GM19193 (cell line): ENCODE measurements around the gene RAB36.

Experiments
- POLR2A ChIP-seq: IDR thresholded peaks from 4 replicates; pipeline ENCODE4 v1.6.1; 2011; ENCODE audit not compliant: insufficient read depth, insufficient read length; ENCODE audit errors: extremely low read depth

Gene RAB36

DNA sequence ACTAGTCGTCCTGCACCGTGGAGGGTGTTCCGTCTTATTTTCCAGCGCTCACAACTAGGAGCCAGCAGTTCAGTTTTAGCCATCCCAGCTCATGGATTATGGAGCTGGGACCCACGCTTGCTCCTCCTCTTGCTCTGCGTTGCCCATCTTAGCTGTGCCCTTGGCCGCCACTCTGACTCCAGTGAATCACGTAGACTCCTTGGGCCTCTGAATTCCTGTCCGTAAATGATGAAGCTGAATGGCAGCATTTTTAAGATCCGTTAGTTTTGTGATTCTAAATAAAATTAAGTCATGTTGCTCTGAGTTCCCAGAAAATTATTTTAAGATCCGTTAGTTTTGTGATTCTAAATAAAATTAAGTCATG, 58.8 kb downstream of the RAB36 start:
- no peak for TF ChIP-seq POLR2A

- no peak for TF ChIP-seq POLR2A
Measured at GRCh38 chr22:23204541-23205157, 59.4 kb downstream of the RAB36 start.

DNA sequence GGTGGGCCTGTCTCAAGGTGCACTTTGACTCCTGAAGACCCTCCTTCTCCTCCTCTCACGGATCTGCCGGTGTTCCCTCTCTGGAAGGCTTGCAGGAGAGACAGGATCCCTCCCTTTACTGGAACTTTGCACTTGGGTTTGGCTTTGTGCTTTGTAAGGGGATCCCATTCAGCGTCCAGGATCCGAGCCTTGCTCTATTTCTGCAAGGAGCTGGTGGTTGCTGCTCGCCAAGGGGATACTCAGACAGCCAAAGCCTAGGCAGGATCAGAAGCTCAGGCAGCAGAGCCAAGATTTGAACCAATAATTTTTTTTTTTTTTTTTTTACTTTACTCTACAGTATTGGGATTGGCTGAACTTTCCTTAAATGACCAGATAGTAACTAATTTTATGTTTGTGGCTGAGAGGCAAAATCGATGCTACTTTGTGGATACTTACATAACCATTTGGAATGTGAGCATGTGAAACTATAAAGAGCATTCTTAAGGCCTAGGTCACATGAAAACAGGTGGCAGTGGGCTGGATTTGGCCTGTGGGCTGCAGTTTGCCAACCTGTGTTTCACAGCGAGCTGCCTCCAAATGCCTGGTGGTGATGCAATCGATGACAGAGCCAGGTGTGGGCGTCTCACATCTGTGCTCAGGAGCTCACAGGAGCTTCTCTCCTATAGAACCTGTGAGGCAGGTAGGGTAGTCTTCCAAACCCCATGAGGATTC, 60.2 kb downstream of the RAB36 start:
- no peak for TF ChIP-seq POLR2A

DNA sequence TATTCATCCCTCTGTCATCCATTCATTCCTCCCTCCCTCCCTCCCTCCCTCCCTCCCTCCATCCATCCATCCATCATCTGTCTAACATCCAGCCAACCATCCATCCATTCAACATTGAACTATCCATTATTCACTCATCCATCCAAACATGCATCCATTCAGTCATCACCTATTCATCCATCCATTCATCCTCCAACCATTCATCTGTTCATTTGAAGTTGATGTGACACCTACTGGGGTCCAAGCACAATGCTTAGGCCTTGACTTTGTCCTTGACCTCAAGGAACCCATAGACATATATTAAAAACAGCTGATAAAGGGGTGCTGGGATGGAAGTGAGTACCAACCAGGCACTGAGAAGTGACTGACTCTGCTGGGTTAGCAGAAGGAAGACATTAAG, 61.6 kb downstream of the RAB36 start:
- TF ChIP-seq POLR2A = no peak

DNA sequence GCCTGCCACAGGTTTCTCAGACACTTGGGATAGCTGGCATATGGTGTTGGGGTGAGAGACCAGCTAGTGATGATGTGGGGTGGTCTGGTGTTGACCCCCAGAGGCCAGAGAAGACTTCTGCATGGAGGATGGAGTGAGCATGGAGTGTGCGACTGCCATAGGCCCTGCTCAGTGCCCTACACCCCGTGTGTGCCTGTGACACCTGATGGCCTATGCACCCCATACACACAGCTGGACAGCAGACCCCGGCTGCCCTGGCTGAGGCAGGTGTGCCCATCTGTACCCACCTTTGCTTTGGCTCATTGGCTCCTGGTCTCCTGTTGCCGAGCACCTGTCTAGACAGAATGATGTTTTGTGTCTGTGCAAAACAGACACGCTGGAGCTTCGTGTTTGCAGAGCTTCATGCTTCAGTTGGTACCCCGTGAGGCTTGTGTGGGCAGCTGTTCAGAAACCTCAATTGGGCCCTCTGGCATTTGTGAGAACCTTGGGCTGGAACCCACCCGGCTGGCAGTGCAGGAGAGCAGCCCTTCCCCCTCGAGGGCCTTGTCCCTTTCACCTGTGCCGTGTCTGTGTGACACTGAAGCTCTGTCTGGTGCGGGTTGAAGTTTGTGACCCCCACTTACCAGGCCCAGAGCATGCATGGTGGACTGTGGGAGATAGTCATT, 62.6 kb downstream of the RAB36 start:
- no peak for TF ChIP-seq POLR2A

DNA sequence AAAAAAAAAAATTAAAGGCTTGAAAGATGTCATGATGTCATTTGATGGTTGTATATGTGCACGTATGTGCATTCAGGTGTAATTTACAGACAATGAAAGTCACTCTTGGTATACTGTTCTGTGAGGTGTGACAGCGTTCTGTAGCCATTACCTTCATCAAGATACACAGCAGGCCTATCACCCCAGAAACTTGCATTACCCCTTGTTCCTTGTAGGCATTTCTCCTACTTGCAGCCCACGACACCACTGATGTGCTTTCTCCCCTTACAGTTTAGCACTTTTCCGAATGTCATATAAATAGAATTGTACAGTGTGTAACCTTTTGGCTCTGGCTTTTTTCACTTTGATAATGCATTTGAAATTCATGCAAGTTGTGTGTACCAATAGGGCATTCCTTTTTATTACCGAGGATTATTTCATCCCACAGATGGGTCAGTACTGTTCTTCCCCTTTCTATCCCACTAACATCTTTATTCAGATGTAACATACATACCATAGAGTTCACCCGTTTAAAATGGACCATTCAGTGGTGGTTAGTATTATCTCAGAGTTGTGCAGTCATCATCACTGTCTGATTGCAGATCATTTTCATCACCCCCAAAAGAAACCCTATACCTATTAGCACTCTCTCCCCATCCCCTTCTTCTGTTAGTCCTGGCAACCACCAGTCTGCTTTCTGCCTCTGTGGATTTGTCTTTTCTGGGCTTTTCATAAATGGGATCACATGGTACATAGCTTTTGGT, 65.3 kb downstream of the RAB36 start:
- TF ChIP-seq POLR2A = no peak

GRCh38 chr22:23211622-23212021, 66.3 kb downstream of the RAB36 start:
- TF ChIP-seq POLR2A = no peak

GRCh38 chr22:23212061-23213021, 67.1 kb downstream of the RAB36 start:
- no peak for TF ChIP-seq POLR2A

DNA sequence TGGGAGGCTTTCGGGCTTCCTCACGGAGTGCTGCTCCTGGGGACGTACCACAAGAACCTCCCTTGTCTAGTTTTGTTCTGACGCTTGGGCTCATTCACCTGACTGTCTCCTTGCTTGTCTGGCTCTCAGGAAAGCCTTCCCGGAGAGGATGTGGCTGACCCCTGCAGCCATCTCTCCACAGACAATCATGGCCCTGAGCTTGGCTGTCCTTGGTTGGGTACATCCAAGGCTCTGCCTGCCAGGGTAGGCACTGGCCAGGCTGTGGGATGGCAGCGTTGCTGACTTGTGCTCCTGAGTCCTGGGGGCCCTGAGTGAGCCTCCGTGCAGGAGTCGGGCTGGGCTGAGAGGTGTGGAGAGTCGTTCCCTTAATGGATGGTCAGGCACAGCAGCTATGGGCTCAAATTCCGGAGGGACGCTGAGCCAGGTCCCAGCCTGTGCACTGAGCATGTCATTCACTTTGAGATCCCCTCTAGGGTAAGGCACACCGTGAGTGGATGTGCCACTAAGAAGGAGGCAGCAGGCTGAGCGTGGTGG, 67.8 kb downstream of the RAB36 start:
- no peak for TF ChIP-seq POLR2A

DNA sequence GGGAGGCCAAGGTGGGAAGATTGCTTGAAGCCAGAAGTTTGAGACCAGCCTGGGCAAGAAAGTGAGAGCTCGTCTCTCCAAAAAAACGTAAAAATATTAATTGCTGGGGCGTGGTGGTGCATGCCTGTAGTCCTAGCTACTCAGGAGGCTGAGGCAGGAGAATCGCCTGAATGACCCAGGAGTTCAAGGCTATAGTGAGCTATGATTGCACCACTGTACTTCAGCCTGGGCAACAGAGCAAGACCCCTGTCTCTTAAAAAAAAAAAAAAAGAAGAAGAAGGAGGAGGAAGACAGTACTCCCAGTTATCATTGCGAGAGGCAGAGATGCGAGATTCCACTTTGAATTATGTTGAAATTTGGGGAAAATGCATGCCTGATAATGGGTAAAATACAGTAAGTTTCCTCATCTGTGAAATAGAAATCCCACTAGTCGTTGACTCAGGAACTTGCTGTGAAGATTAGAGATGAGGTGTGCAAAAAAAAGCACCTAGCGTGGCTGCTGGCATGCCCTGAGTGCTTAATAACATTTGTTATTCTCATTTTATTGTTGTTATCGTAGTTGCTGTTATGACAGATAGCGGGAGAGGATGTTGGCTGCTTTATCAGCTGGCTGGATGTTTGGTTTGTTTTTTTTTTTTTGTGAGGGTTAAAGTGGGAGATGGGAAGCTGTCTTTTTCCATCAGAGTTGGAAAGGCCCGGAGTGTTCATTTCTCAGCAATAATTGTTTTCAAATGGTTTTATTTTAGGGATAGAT, 68.5 kb downstream of the RAB36 start:
- TF ChIP-seq POLR2A = no peak
